Panc1 (cell line): ENCODE results near the gene DSCAM. TPM values are rescaled to one million over a fixed set of nuclear protein-coding genes. Genes with fewer than 3 reads are reported as not detected.

Experiments used
- ATAC-seq: fragments of 200-7000 bp; cut with Tn5 transposase; 2 replicates; pipeline ENCODE4 v1.9.1; 2020; ENCODE audit warnings: mild to moderate bottlenecking, moderate library complexity
- BruUV-seq: library from RNA; stranded (reverse); fragments of 400-500 nt; replicated peaks from 2 replicates; lab custom pipeline; 2021; lab: Mats Ljungman, UMichigan
- CTCF ChIA-PET: fragments of 300-600 bp; sonication (Branson Sonifier 250); formaldehyde crosslinking; loops from one replicate; lab custom pipeline; 2022; ENCODE audit warnings: antibody characterized with exemption; lab: Charles Lee
- POLR2A ChIA-PET: fragments of 300-600 bp; sonication (Branson Sonifier 250); formaldehyde crosslinking; loops from one replicate; lab custom pipeline; 2022; ENCODE audit warnings: antibody characterized with exemption; lab: Charles Lee
- DNase-seq: peaks from one replicate; pipeline ENCODE4 v3.0.0-alpha.2; 2010; ENCODE audit warnings: low read depth, low spot score
- H3K27ac ChIP-seq: 2 replicates; pipeline ENCODE4 v1.5.1; 2011; ENCODE audit warnings: mild to moderate bottlenecking, low read length, inconsistent platforms
- H3K27me3 ChIP-seq: fragments of 200-500 bp; sonication (Bioruptor generic); 2 replicates; pipeline ENCODE4 v1.6.0; 2014; ENCODE audit warnings: low read length, inconsistent platforms; ENCODE audit not compliant: control insufficient read depth, insufficient read depth
- H3K36me3 ChIP-seq: fragments of 200-500 bp; sonication (Bioruptor generic); 2 replicates; pipeline ENCODE4 v1.5.1; 2014; ENCODE audit warnings: inconsistent platforms, mild to moderate bottlenecking, low read length, moderate library complexity; ENCODE audit not compliant: control insufficient read depth, insufficient read depth
- H3K4me1 ChIP-seq: 2 replicates; pipeline ENCODE4 v1.5.1; 2011; ENCODE audit warnings: inconsistent platforms, mild to moderate bottlenecking, low read length, moderate library complexity; ENCODE audit not compliant: control insufficient read depth, insufficient read depth
- H3K4me3 ChIP-seq, 2 experiments: 2 replicates each; pipeline ENCODE4 v1.5.1; 2011 to 2012; ENCODE audit warnings: low read depth in 2 of 2, low read length in 2 of 2, mild to moderate bottlenecking in 2 of 2, inconsistent platforms in 1 of 2, moderate library complexity in 1 of 2
- H3K9me3 ChIP-seq: fragments of 200-500 bp; sonication (Bioruptor generic); 2 replicates; pipeline ENCODE4 v1.5.1; 2014; ENCODE audit warnings: low read depth, mild to moderate bottlenecking, inconsistent platforms, low read length, moderate library complexity; ENCODE audit not compliant: control insufficient read depth, insufficient read depth
- POLR2AphosphoS5 ChIP-seq: IDR thresholded peaks from 2 replicates; pipeline ENCODE4 v1.6.1; 2012; ENCODE audit warnings: mild to moderate bottlenecking, low read depth, low read length, moderate library complexity
- SIN3A ChIP-seq: IDR thresholded peaks from 2 replicates; pipeline ENCODE4 v1.6.1; 2012; ENCODE audit warnings: low read depth, mild to moderate bottlenecking, low read length, moderate library complexity, borderline replicate concordance; ENCODE audit not compliant: insufficient read depth
- TCF7L2 ChIP-seq: IDR thresholded peaks from 2 replicates; pipeline ENCODE4 v1.6.1; 2011; ENCODE audit warnings: mild to moderate bottlenecking, low read depth, low read length, inconsistent platforms
- in situ Hi-C: cut with HindIII; loops from 2 replicates; pipeline ENCODE4 v1.10.0; 2016; ENCODE audit warnings: low sequenced_read_pairs, low pct_unique_long_range_greater_than_20kb
- intact Hi-C: fragments of 100-400 bp; cut with micrococcal nuclease; formaldehyde crosslinking; loops from one replicate; pipeline ENCODE4 v1.10.0; 2022; ENCODE audit not compliant: unreplicated experiment
- total RNA-seq: library from RNA; stranded (reverse); gene quantifications from one replicate; pipeline ENCODE4 v1.2.1, GENCODE V29; 2021; ENCODE audit not compliant: unreplicated experiment
- TF ChIP-seq, protein P1 (sequence below): fragments of 450-650 bp; IDR thresholded peaks from 2 replicates; pipeline ENCODE4 v1.5.1; 2017; ENCODE audit warnings: mild to moderate bottlenecking
- TF ChIP-seq, protein P2 (sequence below), 2 experiments: IDR thresholded peaks; 2 replicates each; pipeline ENCODE4 v1.6.1; 2011 to 2012; ENCODE audit warnings: low read depth in 2 of 2, control low read depth in 1 of 2, low read length in 1 of 2, mild to moderate bottlenecking in 1 of 2, moderate library complexity in 1 of 2; ENCODE audit not compliant: insufficient read depth in 1 of 2

Gene DSCAM
- total RNA-seq, 1 experiment from 2014 or later = not detected

- DNase-seq (no peak), ATAC-seq (no peak)
- H3K4me1 ChIP-seq = no peaks in the 10 kb centered on the region
- ChIA-PET CTCF (no interaction called here), POLR2A (no interaction called here)
- H3K36me3 ChIP-seq = no peaks in the 10 kb centered on the region
- no peak overlapping the region for H3K4me3 ChIP-seq
- TF ChIP-seq, protein P1, sequence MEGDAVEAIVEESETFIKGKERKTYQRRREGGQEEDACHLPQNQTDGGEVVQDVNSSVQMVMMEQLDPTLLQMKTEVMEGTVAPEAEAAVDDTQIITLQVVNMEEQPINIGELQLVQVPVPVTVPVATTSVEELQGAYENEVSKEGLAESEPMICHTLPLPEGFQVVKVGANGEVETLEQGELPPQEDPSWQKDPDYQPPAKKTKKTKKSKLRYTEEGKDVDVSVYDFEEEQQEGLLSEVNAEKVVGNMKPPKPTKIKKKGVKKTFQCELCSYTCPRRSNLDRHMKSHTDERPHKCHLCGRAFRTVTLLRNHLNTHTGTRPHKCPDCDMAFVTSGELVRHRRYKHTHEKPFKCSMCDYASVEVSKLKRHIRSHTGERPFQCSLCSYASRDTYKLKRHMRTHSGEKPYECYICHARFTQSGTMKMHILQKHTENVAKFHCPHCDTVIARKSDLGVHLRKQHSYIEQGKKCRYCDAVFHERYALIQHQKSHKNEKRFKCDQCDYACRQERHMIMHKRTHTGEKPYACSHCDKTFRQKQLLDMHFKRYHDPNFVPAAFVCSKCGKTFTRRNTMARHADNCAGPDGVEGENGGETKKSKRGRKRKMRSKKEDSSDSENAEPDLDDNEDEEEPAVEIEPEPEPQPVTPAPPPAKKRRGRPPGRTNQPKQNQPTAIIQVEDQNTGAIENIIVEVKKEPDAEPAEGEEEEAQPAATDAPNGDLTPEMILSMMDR = no peak
- no peak for TF ChIP-seq SIN3A
- TF ChIP-seq POLR2AphosphoS5 = no peak
- in situ Hi-C loops = no loop called here
- no peaks in the 10 kb centered on the region for H3K9me3 ChIP-seq
- intact Hi-C loops = no loop called here
- H3K27ac ChIP-seq = no peak overlapping the region
- H3K27me3 ChIP-seq = no peaks in the 10 kb centered on the region
- no TSS peak for BruUV-seq
Measured at GRCh38 chr21:40176724-40177123, 670.2 kb downstream of the DSCAM start.

DNA sequence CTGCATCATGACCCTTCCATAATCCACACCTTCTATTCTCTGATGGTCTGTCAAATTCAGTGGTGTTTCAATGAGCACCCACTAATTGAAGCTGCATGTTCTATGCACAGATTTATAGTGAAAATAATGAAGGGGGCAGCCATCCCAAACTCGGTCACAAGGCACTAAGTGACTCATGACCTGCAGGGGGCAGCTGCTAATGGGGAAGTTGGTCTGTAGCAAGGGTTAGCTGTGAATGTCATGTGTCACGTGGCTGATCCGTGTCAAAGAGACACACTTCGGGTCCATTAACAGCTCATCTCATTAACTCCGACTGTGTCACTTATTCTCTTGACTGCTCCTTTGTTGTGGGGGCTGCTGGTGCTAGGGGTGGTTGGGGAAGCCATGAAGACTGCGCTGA is 673.1 kb downstream of the DSCAM start:
- Histone ChIP-seq H3K27ac (no peak overlapping the region), H3K36me3 (no peaks in the 10 kb centered on the region), H3K4me3 (no peak overlapping the region), H3K27me3 (no peaks in the 10 kb centered on the region), H3K9me3 (no peaks in the 10 kb centered on the region), H3K4me1 (no peaks in the 10 kb centered on the region)
- ChIA-PET POLR2A (no interaction called here), CTCF (no interaction called here)
- BruUV-seq = no TSS peak
- in situ Hi-C loops (no loop called here), intact Hi-C loops (no loop called here)
- TF ChIP-seq SIN3A (no peak), POLR2AphosphoS5 (no peak), TCF7L2 (no peak)
- TF ChIP-seq, protein P2, sequence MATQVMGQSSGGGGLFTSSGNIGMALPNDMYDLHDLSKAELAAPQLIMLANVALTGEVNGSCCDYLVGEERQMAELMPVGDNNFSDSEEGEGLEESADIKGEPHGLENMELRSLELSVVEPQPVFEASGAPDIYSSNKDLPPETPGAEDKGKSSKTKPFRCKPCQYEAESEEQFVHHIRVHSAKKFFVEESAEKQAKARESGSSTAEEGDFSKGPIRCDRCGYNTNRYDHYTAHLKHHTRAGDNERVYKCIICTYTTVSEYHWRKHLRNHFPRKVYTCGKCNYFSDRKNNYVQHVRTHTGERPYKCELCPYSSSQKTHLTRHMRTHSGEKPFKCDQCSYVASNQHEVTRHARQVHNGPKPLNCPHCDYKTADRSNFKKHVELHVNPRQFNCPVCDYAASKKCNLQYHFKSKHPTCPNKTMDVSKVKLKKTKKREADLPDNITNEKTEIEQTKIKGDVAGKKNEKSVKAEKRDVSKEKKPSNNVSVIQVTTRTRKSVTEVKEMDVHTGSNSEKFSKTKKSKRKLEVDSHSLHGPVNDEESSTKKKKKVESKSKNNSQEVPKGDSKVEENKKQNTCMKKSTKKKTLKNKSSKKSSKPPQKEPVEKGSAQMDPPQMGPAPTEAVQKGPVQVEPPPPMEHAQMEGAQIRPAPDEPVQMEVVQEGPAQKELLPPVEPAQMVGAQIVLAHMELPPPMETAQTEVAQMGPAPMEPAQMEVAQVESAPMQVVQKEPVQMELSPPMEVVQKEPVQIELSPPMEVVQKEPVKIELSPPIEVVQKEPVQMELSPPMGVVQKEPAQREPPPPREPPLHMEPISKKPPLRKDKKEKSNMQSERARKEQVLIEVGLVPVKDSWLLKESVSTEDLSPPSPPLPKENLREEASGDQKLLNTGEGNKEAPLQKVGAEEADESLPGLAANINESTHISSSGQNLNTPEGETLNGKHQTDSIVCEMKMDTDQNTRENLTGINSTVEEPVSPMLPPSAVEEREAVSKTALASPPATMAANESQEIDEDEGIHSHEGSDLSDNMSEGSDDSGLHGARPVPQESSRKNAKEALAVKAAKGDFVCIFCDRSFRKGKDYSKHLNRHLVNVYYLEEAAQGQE (IDR thresholded peaks at IDR 0.05; ENCODE audit: insufficient read depth in 1 of 2, low read depth in 2 of 2, low read length in 1 of 2) = no peak
- TF ChIP-seq, protein P1 = no peak
- no peak for DNase-seq
- ATAC-seq = no peak
